RWPE1 (cell line): ENCODE data around the gene HECA.

Source experiments
- CTCF ChIA-PET: fragments of 350-600 bp; sonication (Branson Sonifier 250); formaldehyde crosslinking; extraction: SDS; loops from one replicate; lab custom pipeline; 2021; lab: Yijun Ruan, JAX
- POLR2A ChIA-PET: fragments of 400-600 bp; formaldehyde crosslinking; extraction: SDS; loops from one replicate; lab custom pipeline; 2020; ENCODE audit warnings: antibody characterized with exemption; ENCODE audit not compliant: low non-redundant PET; lab: Yijun Ruan, JAX
- DNase-seq: peaks from one replicate; pipeline ENCODE4 v3.0.0; 2012; ENCODE audit warnings: low spot score
- H3K27ac ChIP-seq: fragments of 450-650 bp; 2 replicates; pipeline ENCODE4 v1.5.1; 2017
- TF ChIP-seq, protein P1 (sequence below): fragments of 450-650 bp; conservative IDR thresholded peaks from 2 replicates; pipeline ENCODE4 v1.5.1; 2017; ENCODE audit warnings: low read depth, mild to moderate bottlenecking

The HECA gene

DNA sequence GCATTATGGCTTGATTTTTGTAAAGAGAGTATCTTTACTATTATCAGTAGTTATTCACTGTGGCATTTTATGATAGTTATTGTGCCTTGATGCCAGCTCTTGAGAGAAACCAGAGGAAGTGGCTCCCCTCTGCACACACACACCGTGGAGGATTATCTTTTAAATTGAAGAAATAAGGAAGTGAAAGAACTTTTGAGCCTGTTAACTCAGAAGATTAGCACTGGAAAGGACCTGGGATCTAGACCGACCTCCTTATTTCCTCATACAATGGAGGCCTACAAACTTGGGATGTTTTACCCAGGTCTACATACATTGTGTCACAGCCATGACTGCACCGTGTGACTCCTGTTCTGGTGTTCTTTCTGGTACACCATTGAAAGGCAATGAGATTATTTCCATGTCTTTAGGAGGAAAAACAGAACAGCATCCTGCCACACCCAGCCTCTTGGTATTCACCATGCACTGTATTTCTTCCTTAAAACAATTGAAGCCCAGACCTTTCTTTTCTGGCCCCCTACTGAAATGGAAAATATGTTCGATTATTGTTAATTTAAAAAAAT, 40.6 kb downstream of the HECA start:
- ChIA-PET CTCF (no interaction called here), POLR2A (no interaction called here)
- H3K27ac ChIP-seq = no peak overlapping the region
- no peak for DNase-seq
- TF ChIP-seq, protein P1, sequence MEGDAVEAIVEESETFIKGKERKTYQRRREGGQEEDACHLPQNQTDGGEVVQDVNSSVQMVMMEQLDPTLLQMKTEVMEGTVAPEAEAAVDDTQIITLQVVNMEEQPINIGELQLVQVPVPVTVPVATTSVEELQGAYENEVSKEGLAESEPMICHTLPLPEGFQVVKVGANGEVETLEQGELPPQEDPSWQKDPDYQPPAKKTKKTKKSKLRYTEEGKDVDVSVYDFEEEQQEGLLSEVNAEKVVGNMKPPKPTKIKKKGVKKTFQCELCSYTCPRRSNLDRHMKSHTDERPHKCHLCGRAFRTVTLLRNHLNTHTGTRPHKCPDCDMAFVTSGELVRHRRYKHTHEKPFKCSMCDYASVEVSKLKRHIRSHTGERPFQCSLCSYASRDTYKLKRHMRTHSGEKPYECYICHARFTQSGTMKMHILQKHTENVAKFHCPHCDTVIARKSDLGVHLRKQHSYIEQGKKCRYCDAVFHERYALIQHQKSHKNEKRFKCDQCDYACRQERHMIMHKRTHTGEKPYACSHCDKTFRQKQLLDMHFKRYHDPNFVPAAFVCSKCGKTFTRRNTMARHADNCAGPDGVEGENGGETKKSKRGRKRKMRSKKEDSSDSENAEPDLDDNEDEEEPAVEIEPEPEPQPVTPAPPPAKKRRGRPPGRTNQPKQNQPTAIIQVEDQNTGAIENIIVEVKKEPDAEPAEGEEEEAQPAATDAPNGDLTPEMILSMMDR = no peak

DNA sequence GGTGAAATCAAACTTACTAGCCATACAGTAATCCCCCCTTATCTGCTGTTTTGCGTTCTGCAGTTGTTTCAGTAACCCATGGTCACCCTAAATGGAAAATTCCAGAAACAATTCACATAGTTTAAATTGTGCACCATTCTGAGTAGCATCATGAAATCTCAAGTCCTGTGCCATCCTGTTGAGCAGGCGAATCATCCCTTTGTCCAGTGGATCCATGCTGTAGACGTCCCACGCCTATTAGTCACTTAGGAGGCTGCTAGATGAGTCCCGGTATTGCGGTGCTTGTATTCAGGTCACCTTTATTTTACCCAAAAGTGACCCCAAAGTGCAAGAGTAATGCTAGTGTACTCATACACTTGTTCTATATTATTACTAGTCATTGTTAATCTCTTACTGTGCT, 46.4 kb downstream of the HECA start:
- TF ChIP-seq, protein P1 = no peak
- DNase-seq = no peak
- POLR2A ChIA-PET = no interaction called here
- H3K27ac ChIP-seq = no peak overlapping the region
- CTCF ChIA-PET = no interaction called here

DNA sequence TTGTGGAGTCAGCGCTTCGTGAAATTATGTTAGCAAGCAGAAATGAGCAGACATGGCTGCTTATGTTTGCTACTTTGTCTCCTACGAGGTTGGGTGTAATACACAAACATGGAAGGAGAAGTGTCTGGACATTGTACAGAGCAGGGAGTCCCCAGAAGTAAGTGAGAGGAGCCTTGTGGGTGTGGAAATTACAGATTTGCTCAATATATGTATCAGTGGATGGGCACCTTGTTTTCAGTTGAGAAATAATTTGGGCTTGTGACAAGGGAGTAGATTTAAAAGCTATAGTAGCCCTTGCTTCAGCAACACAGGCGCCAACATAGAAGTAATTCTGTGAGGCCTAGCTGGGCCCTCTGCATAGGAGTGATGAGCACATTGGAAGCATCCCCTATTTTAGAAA, 49.2 kb downstream of the HECA start:
- H3K27ac ChIP-seq = no peak overlapping the region
- DNase-seq = no peak
- ChIA-PET POLR2A (no interaction called here), CTCF (interaction anchor here (0.5 to 0.6 kb wide), 2 partner anchors 81 to 1176 kb away, joined by 4 to 6 read pairs; no protein-coding TSS in a partner anchor)
- TF ChIP-seq, protein P1 = no peak

DNA sequence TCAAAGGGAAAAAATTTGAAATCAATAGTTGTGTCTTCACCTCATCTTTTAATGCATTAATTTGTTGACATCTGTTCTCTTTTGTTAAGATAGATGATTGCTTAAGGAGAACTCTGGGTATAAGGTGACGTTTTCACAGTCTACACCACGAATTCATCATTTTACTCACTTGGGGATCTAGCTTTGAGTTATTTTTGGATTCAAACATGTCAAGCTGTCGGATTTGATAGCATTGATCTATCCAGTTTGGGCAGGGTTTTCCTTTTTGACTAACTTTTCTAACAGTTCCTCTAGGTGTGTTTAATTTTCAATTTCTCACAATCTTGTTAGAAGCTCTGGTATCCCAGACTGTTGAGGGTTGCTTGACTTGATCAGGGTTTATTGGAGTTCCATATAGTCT, 49.6 kb downstream of the HECA start:
- TF ChIP-seq, protein P1 = no peak
- no peak overlapping the region for H3K27ac ChIP-seq
- no peak for DNase-seq
- CTCF ChIA-PET = interaction anchor here (0.5 to 0.6 kb wide), 2 partner anchors 81 to 1176 kb away, joined by 4 to 6 read pairs; no protein-coding TSS in a partner anchor
- POLR2A ChIA-PET = no interaction called here

DNA sequence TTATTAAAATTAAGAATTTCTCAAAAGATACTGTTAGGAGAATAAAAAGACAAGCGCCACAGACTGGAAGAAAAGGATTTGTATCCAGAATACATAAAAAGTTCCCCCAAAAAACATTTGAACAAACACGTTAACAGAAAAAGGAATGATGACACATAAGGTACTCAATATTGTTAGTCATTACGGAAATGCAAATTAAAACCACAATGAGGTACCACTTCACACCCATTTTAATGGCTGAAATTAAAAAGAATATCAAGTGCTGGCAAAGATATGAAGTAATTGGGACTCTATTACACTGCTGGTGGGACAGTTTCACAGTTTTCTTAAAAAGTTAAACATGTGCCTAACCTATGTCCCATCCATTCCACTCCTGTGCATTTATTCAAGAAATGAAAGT, 51.4 kb downstream of the HECA start:
- TF ChIP-seq, protein P1 = no peak
- POLR2A ChIA-PET = no interaction called here
- CTCF ChIA-PET = interaction anchor here (0.7 kb wide), 1 partner anchor 28 kb away, joined by 5 read pairs; no protein-coding TSS in a partner anchor

DNA sequence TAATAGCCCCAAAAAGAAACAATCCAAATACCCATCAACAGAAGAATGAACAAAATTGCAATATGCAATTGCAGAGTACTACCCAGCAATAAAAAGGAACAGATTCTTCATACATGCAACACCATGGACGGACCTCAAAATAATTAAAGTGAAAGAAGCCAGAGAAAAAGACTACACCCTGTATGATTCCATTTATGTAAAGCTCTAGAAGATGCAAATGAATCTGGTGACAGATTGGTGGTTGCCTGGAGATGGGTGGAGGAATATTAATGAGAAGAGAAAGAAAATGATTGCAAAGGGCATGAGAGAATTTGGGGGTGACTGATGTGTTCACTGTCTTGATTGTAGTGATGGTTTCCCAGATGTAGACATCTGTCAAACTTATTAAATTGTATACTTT, 51.8 kb downstream of the HECA start:
- no peak for DNase-seq
- ChIA-PET POLR2A (no interaction called here), CTCF (interaction anchor here (0.7 kb wide), 1 partner anchor 28 kb away, joined by 5 read pairs; no protein-coding TSS in a partner anchor)
- no peak overlapping the region for H3K27ac ChIP-seq
- TF ChIP-seq, protein P1 = no peak

More for the DNA sequence above, 51.4 kb downstream of the HECA start:
- H3K27ac ChIP-seq = no peak overlapping the region
- DNase-seq = no peak
